Retinal pigment epithelial cell (primary cell): Measurements from ENCODE around the gene ACVR1.

Source experiments
- DNase-seq: peaks from one replicate; pipeline ENCODE4 v3.0.0-alpha.2; 2010; ENCODE audit warnings: low read depth
- H3K4me3 ChIP-seq: 2 replicates; pipeline ENCODE4 v1.5.1; 2011; ENCODE audit warnings: mild to moderate bottlenecking, low read length, control low read depth, moderate library complexity
- TF ChIP-seq, protein P1 (sequence below): conservative IDR thresholded peaks from 2 replicates; pipeline ENCODE4 v1.5.1; 2011; ENCODE audit warnings: low read depth, low read length, control low read depth, inconsistent platforms

Gene ACVR1

GRCh38 chr2:157822533-157822932, 53.6 kb downstream of the ACVR1 start:
- H3K4me3 ChIP-seq, result no peak overlapping the region
- TF ChIP-seq, protein P1, sequence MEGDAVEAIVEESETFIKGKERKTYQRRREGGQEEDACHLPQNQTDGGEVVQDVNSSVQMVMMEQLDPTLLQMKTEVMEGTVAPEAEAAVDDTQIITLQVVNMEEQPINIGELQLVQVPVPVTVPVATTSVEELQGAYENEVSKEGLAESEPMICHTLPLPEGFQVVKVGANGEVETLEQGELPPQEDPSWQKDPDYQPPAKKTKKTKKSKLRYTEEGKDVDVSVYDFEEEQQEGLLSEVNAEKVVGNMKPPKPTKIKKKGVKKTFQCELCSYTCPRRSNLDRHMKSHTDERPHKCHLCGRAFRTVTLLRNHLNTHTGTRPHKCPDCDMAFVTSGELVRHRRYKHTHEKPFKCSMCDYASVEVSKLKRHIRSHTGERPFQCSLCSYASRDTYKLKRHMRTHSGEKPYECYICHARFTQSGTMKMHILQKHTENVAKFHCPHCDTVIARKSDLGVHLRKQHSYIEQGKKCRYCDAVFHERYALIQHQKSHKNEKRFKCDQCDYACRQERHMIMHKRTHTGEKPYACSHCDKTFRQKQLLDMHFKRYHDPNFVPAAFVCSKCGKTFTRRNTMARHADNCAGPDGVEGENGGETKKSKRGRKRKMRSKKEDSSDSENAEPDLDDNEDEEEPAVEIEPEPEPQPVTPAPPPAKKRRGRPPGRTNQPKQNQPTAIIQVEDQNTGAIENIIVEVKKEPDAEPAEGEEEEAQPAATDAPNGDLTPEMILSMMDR, result no peak
- DNase-seq, result no peak

DNA sequence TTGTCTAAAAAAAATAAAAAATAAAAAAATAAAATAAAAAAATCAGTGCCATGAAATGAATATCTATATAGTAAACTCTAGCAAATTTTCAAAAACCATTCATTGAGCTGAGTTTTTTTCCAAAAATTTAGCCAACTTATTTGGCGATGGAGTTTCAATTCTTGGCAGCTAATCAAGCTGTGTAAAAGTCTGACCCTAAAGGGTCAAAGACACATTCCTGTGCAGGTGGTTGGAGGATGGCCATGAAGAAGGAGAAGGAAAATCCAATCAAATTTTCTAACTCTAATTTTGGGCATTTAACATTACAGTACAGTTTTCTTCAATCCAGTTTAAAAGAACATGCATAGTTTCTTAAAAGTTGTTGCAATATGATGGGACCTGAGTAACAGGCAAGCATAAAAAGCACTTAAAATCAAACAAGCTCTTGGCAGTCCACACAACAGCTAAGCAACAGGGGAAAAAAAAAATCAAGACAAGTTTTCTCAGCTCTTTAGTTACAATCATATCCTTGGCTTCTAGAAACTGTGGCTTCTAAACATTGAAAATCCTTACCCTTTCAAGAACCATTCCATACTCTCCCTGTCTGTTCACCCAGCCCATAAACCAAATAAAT, 54.5 kb downstream of the ACVR1 start:
- H3K4me3 ChIP-seq, result no peak overlapping the region
- TF ChIP-seq, protein P1, result no peak
- DNase-seq, result no peak

DNA sequence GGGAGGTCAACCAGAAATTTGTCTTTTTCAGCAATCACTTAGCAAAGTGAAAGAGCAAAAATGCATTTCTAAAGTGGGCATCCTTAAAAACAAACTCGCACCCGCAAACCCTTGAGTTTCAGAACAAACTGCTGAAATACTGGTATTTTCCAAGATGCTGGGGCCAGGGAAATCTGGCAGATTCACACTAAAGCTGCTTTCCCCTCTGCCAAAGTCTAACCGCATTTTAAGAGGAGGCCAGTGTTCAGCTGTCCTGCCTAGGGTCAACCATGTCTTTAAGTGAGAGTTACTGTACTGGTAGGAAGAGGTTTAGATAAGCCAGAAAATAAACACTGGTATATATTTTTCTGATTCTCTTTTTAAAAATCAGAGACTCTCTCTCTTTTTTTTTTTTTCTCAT, 55.9 kb downstream of the ACVR1 start:
- TF ChIP-seq, protein P1, result no peak
- DNase-seq, result no peak
- H3K4me3 ChIP-seq, result no peak overlapping the region

- no peak overlapping the region for H3K4me3 ChIP-seq
- TF ChIP-seq, protein P1, result no peak
- no peak for DNase-seq
Measured at GRCh38 chr2:157819761-157820160, 56.4 kb downstream of the ACVR1 start.

- no peak for DNase-seq
- no peak overlapping the region for H3K4me3 ChIP-seq
- TF ChIP-seq, protein P1, result no peak
Measured at GRCh38 chr2:157818227-157818626, 57.9 kb downstream of the ACVR1 start.

- TF ChIP-seq, protein P1, result no peak
- no peak for DNase-seq
Measured at GRCh38 chr2:157815421-157815820, 60.7 kb downstream of the ACVR1 start.

DNA sequence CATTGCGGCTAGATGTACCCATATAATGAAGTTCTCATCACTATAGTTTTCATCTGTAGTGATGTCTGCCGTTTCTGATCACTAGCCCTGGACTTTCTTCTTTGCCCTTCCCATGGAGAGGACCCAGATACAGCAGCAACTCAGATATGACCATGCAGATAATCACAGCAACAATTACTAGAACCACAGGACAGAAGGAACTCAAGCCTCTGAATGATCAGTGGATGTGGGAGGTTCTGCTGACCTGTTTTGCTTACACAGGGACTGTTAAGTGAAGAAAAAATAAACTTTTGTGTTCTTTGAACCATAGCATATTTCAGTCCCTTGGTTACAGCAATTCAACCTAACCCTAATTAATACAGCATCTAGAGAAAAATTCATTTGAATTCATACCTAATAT, 62.7 kb downstream of the ACVR1 start:
- H3K4me3 ChIP-seq, result no peak overlapping the region
- no peak for DNase-seq
- TF ChIP-seq, protein P1, result no peak

More at GRCh38 chr2:157815421-157815820, 60.7 kb downstream of the ACVR1 start:
- H3K4me3 ChIP-seq, result no peak overlapping the region
